Measurements from ENCODE around the gene NAMPT.

The NAMPT gene

GRCh38 chr7:106294334-106294733 lies 9.6 kb upstream of the NAMPT start:
- no peak for TF ChIP-seq CTCF (IDR thresholded peaks at IDR 0.05; ENCODE audit: insufficient read depth, low read length, poor library complexity, severe bottlenecking)
- H3K27me3 ChIP-seq (replicated peaks; ENCODE audit: control insufficient read depth, insufficient read depth, low read length), result no peaks in the 10 kb centered on the region
- DNase-seq (ENCODE audit: extremely low read depth, insufficient read length), result no peak
- H3K36me3 ChIP-seq (ENCODE audit: control insufficient read depth, insufficient read depth, low read length), result no peaks in the 10 kb centered on the region
- no peak overlapping the region for H3K4me3 ChIP-seq (replicated peaks; ENCODE audit: low read depth, low read length)

- no peak for DNase-seq (ENCODE audit: extremely low read depth, insufficient read length)
- Histone ChIP-seq H3K27me3 (replicated peaks; ENCODE audit: control insufficient read depth, insufficient read depth, low read length) (no peaks in the 10 kb centered on the region), H3K36me3 (ENCODE audit: control insufficient read depth, insufficient read depth, low read length) (no peaks in the 10 kb centered on the region), H3K4me3 (replicated peaks; ENCODE audit: low read depth, low read length) (no peak overlapping the region)
- no peak for TF ChIP-seq CTCF (IDR thresholded peaks at IDR 0.05; ENCODE audit: insufficient read depth, low read length, poor library complexity, severe bottlenecking)
Measured at GRCh38 chr7:106291247-106291646, 6.5 kb upstream of the NAMPT start.

GRCh38 chr7:106290319-106290718 lies 5.5 kb upstream of the NAMPT start:
- DNase-seq (ENCODE audit: extremely low read depth, insufficient read length), result no peak
- Histone ChIP-seq H3K27me3 (replicated peaks; ENCODE audit: control insufficient read depth, insufficient read depth, low read length) (no peaks in the 10 kb centered on the region), H3K36me3 (ENCODE audit: control insufficient read depth, insufficient read depth, low read length) (no peaks in the 10 kb centered on the region), H3K4me3 (replicated peaks; ENCODE audit: low read depth, low read length) (no peak overlapping the region)
- no peak for TF ChIP-seq CTCF (IDR thresholded peaks at IDR 0.05; ENCODE audit: insufficient read depth, low read length, poor library complexity, severe bottlenecking)

- Histone ChIP-seq H3K27me3 (replicated peaks; ENCODE audit: control insufficient read depth, insufficient read depth, low read length) (no peaks in the 10 kb centered on the region), H3K36me3 (ENCODE audit: control insufficient read depth, insufficient read depth, low read length) (no peaks in the 10 kb centered on the region), H3K4me3 (replicated peaks; ENCODE audit: low read depth, low read length) (no peak overlapping the region)
- no peak for TF ChIP-seq CTCF (IDR thresholded peaks at IDR 0.05; ENCODE audit: insufficient read depth, low read length, poor library complexity, severe bottlenecking)
- DNase-seq (ENCODE audit: extremely low read depth, insufficient read length), result no peak
Measured at GRCh38 chr7:106289848-106290247, 5.1 kb upstream of the NAMPT start.

GRCh38 chr7:106288263-106288662 lies 3.5 kb upstream of the NAMPT start:
- H3K36me3 ChIP-seq (ENCODE audit: control insufficient read depth, insufficient read depth, low read length), result no peaks in the 10 kb centered on the region
- H3K4me3 ChIP-seq (replicated peaks; ENCODE audit: low read depth, low read length), result no peak overlapping the region
- H3K27me3 ChIP-seq (replicated peaks; ENCODE audit: control insufficient read depth, insufficient read depth, low read length), result no peaks in the 10 kb centered on the region
- no peak for DNase-seq (ENCODE audit: extremely low read depth, insufficient read length)
- no peak for TF ChIP-seq CTCF (IDR thresholded peaks at IDR 0.05; ENCODE audit: insufficient read depth, low read length, poor library complexity, severe bottlenecking)

GRCh38 chr7:106287786-106288185 lies 3.0 kb upstream of the NAMPT start:
- Histone ChIP-seq H3K27me3 (replicated peaks; ENCODE audit: control insufficient read depth, insufficient read depth, low read length) (no peaks in the 10 kb centered on the region), H3K36me3 (ENCODE audit: control insufficient read depth, insufficient read depth, low read length) (no peaks in the 10 kb centered on the region), H3K4me3 (replicated peaks; ENCODE audit: low read depth, low read length) (no peak overlapping the region)
- no peak for DNase-seq (ENCODE audit: extremely low read depth, insufficient read length)
- TF ChIP-seq CTCF (IDR thresholded peaks at IDR 0.05; ENCODE audit: insufficient read depth, low read length, poor library complexity, severe bottlenecking), result no peak
